GM21786 (cell line): ENCODE results near the gene CNTN2.

ENCODE experiments used
- ATAC-seq: cut with Tn5 transposase; IDR thresholded peaks from one replicate; pipeline ENCODE4 v1.9.1; 2021; ENCODE audit not compliant: unreplicated experiment

Gene CNTN2

DNA sequence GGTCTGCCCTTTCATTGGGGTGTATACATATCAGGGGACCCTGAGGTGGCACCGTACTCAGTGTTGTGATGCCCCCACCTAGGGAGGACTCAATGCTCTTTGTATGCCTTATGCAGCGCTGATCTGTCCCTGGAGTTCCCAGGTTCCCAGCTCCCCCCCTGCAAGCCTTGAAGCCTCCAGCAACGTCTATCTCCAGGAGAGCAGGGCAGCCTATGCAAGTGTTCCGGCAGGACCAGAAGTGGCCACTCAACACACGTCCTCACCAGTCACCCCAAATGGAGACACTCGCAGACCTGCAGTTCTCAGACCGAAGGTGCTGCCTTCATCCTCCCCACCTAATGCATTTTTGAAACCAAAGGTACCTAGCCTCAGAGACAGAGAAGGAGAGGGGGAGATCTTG, 25.2 kb upstream of the CNTN2 start:
- no peak for ATAC-seq

DNA sequence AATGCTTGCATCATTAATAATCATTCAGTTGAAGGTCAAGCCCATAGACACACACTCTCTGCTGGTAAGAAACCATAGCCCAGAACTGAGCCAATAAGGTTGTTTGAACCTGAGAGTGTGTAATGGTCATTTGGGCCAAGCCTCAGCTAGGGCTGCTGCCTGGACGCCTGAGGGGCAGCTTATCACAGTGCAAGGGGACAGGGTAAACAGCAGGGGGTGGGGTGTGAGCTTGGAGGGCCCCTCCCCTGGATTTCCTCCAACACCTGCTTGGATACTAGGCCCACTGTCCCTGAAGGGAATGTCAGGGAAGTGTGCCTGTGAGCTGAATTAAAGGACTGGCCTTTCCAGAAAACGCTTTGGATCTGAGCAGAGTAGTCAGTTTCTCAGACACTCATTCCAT, 24.6 kb upstream of the CNTN2 start:
- no peak for ATAC-seq

DNA sequence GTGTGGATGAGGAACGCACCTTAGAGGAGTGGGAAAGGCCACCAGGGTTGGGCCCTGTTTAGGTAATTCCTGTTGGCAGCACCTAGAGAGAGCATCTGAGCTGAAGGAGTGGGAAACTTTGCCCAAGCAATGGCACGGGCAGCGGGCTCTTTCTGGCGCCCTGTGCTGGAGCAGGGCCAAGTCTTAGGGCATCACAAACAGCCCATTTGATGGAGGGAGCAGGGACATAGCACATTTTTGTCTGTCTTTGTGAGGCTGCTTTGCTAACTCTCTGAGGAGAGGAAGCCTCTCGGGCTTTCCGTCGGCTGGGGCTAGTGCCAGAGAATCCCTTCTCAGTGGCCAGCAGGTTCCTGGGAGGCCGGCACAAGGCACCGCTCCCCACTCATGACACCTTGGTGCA, 22.5 kb upstream of the CNTN2 start:
- ATAC-seq = no peak

DNA sequence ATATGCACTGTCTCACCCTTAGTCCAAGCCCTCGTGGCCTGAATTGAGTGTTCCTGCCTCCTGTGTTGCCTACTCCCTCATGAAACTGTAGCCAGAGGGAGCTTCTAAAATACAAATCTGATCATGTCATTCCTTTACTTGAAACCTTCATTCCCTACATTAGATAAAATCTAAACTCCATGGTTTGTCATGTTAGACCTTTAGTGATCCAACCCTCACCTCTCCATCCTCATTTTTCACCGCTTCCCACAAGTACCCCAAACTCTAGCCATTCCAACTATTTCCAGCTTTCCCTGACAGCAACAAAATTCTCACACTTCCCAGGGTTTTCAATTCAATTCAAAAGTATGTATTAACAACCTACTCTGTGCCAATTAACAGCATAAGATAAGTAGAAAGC, 18.3 kb upstream of the CNTN2 start:
- ATAC-seq = no peak

DNA sequence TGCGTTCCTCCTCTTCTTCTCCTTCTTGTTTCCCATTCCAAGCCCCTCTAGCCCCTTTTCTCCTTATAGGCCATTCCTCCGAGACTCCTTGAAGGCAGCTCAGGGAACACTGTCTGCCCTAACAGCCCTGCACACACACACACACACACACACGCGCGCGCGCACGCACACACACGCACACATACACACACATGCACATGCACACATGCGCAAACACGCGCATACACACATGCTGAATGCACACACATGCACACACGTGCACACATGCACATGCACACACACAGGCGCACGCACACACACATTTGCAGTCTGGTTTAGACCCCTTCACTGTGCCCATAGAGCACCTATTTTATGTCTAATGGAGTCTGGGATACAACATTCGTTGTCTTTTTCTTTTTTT, 17.8 kb upstream of the CNTN2 start:
- ATAC-seq = no peak

DNA sequence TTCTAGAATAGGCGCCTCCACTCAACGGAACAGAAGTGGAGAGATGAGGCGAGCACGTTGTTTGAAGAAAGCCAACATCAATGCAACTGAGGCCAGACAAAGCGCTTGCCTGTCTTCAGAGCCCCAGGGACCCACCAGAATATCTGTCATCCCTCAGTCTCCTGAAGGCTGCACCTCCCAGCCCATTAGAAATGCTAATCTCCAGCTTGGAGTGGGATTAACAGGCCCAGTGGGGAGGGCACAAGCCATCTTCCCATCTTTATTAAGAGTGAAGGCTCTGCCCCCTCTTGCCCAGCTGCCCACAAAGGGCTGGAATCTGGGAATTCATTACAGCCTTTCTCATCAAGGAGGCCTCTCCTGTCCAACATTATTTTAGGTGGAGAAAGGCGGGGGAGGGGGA, 16.8 kb upstream of the CNTN2 start:
- no peak for ATAC-seq

DNA sequence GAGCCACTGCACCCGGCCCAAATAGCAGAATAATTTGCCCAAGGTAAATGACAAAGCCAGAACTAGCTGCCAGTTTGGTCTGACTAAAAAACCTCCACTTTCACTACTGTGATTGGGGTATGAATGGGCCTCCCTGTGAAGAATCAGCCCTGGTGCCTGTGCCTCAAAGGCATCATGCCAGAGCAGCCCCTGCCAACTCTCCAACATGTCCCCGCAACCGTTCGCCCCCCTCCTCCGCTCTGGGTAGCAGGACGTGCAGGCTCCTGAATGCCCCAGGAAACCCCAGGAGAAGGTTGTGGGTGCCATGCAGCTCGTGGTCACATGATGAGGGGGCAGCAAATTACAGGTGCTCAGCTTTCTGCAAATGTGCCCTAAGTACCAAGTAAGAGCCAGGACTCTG, 14.6 kb upstream of the CNTN2 start:
- no peak for ATAC-seq

DNA sequence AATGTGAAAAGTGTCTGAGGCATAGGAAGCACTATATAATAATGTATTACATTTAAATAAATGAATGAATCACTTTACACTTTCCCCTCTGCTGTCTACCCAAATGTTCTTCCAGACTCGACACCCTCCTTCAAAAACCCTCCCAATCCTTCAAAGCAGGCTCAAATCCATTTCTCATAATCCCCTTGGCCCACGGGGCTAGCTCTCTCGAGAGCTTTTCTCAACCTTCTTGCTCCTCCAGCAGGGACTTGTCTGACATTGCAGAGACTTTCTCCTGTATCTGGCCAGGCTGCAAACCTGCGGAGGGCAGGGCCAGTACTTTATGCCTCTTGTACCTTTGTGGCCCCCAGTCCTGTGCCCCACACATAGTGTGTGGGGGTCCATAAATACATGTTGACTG, 14.1 kb upstream of the CNTN2 start:
- ATAC-seq = no peak

DNA sequence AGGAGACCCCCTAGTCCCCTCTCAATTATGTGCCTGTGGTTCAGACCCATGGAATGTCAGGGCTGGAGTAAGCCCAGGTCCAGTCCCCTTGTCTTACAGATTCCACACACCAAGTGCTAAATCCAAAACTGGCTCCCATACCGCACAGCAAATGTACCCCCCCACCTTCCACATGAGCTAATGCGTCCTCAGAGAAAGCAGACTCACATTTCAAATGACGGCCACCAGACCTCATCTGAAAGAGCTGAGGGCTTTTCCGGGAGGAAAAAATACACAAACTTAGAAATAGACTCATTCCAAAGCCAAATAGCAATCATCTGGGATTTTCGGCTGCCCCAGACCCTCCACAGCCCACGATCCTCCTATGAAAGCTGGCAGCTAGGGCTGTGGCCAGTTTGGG, 12.8 kb upstream of the CNTN2 start:
- ATAC-seq = no peak

DNA sequence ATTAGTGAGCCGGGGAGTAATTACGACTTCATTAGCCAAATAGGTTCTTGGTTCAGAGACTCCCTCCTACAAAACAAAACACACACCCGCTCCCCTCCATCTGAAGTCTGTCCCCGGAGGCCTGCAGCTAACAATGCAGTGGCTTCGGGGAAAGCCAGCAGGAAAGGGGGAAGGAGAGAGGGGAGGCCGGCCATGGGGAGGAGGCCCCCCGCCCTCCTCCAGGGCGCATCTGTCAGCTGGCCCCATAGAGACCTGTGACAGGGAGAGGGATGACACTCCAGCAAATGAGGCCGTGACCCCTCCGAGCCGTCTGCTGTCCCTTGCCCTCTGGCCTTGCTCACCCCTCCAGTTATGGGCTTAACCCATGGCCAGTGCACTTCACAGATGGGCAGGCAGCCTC, 12.1 kb upstream of the CNTN2 start:
- ATAC-seq = no peak

DNA sequence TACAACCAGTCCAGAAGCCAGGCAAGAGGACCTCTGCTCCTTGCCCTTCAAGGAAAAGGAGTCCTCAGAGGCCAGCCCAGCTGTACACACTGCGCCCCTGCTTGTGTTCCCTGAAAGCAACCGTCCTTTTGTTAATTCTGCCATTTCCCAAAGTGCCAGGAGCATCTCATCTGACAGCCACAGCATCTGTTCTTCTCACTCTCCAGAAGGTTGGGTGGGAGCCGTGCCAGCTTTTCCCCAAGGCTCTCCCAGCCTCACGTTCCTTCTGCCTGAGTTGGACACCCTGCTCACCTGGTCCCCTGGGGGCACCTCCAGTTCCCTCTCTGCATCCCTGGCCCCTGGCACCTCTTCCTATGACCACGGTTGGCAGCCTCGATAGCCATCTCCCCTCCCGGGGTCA, 10.5 kb upstream of the CNTN2 start:
- no peak for ATAC-seq

DNA sequence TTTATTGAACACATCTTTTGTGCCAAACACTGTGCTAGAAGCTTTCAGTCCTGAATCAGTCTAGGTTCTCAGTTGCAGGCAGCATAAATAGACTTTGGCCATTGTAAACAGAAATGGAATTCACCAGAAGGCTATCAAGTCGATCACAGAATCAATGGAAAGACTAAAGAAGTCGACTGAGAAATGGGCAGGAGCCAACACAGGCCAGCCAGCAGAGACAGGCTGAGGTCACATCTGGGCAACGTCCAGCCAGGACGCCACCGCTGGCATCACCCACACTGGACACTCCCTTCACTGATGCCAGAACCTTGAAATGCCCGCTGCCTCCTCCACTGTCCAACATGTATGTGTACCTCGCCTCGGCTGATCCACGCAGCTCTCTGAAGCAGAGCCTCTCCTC, 5.5 kb upstream of the CNTN2 start:
- ATAC-seq = no peak

DNA sequence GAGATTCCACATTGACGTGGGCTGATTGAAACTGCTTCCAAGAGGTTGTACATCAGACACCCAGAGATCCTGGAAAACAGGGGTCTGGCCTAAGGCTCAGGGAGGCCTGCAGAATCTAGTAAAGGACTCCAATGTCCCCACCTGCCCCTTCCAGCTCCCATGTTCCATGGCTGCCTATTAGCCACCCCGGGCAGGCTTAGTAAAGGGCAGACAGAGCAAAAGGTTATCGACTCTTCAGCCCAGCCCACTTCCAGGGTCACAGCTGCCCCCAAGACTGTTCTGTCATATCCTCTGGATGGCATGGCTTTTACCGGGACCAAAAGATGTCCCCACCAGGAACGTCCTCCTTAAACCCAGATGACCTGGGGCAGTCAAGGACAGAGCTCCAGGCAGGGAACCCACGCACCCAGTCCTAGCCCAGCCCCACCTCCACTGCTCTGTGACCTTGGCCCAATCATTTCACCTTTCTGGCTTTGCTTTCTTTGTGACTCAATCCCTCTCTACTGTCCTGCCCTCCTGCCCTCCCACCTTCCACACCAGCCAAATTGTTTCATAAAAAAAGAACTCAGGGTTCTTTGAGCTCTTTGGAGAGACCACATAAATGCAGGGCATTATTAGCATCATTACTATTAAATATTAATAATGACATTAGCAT, 4.8 kb upstream of the CNTN2 start:
- no peak for ATAC-seq

DNA sequence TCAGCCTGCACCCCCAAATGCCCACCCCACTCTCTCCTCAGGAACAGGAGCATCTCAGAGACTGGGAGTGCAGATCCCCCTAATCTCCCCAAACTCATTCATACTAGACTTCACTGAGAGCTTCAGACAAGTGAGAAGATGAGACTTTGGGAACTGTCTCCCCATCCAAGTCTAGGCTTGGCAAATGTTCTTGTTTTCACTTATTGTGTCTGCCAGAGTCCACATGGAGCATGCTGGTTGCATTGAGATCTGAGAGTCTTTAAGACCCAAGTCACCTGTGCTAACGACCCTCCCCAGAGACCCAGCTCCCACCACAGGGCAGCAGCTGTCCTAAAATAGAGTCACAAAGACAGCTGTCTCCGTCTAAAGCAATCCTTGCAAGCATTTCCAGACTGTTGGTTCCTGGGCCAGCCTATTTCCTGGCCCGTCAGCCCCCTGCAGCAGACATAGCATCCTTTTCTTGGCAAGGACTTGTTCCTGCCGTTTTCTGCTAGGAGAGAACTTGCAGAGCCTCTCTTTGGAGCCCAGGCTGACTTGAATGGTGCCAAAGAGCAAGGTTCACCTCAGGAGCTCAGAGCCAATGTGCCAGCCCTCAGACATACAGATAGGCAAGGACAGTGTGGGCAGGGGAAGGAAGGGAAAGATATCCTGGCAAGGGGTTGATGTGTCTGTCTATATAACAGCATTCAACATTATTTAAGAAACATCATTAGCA, 1.9 kb upstream of the CNTN2 start:
- ATAC-seq = no peak

DNA sequence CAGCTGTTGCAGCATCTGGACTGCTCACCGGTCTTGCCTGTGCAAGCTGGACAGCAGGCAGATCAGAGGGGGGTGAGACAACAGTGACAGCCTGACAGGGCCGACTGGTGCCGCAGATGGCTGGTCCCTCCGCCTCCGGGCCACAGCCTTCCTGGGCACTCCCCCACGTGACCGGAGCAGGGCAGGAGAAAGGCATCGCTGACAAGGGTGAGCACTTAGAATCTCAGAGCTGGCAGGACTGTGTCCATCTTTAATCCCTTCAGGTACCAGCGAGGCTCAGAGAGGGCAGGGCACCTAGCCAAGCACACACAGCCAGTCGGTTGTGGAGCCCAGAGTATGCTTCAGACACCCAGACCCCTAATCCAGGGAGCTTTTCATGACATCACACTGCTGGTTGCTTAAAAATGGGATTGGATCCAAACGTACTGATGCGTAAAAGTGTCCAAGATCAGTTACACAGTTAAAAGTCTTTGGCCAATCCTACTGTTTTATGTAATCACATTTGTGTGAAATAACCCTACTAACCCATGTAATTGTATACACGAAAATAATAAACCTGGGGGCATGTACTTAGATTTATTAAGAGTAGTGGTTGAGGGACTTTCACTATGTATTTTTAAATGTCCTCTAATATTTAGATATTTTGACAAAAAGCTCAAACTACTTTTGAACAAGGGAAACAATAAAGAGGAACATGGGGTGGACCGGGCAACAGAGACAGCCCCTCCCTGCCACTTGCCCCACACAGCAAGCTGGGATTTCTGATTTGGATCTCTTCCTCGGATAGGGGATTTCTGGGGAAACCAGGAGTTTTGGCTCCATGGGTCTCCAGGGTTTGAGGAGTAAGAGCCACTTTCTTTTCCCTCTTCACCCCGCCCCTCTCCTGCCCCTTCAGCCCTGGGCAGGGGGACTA, 758 bp upstream of the CNTN2 start:
- no peak for ATAC-seq

DNA sequence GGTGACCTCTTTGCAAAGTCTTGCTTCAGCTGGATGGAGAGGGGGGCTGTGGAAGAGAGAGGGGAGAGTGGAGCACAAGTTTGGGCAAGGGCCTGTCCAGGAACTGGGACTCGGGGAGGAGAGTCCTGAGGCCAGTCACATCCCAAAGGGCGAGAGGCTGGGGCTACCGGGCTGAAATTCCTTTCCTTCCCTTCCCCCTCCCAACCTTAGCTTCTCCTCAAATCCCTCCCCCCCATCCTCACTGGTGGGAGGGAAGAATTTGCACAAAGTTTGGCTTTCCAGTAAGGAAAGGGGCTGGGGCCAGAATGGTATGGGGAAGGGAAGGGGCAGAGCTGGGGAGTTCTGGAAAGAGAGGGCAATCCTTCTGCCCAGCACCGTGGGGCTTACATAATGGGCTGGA, 854 bp downstream of the CNTN2 start:
- no peak for ATAC-seq

DNA sequence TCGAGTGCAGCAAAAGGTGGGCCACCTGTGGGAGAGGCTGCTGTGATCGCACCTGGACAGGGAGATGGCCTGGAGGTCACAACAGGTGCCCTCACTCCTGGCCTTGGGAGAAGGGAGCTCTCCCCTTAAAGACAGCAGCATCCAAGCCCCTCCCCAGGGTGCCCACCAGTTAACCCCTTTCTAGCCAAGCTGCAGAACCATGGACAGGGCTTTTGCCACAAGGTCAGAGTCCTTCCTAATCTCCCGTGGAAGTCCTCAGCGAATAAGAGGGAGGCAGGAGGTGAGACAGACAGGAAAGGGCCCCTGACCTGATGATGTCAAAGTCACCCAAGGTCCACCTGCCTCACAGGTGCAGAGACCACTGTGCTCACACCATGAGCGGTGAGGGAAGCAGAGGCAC, 1.7 kb downstream of the CNTN2 start:
- no peak for ATAC-seq

DNA sequence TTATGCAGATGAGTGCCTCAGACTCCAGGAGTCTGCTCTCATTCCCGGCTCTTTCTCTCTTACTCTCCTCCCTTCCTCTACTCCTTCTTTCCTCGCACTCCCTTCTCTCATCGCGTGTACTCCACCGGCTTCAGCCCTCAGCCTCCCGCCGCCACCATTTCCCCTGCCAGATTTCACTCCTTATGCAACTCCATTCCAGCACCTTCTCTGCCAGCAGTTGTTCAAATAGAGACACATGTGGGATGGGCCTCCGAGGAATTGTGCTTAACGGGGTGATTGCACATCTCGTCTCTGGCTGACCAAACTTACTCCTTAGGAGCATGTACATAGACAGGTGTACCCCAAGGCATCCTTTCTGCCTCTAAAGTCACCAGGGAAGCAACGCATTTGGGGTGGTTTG, 2.1 kb downstream of the CNTN2 start:
- ATAC-seq = no peak

DNA sequence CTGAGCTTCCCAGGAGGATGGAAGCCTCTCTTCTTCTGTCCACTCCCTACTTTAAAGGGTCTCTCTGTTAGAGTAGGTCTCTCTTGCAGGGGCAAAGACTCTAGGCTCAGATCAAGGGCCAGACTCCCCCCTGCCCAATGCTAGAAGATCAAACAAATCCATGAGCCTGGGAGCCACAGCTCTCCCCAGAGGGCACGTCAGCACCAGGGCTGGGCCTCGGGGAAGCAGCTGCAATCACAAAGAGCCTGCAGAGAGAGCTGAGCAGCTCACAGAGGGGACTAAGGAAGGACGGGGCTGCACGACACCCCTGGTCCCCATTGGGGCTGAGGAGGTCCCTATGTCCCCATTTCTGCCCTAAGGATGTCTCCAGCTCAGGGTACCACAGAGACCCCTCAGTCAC, 3.9 kb downstream of the CNTN2 start:
- no peak for ATAC-seq

DNA sequence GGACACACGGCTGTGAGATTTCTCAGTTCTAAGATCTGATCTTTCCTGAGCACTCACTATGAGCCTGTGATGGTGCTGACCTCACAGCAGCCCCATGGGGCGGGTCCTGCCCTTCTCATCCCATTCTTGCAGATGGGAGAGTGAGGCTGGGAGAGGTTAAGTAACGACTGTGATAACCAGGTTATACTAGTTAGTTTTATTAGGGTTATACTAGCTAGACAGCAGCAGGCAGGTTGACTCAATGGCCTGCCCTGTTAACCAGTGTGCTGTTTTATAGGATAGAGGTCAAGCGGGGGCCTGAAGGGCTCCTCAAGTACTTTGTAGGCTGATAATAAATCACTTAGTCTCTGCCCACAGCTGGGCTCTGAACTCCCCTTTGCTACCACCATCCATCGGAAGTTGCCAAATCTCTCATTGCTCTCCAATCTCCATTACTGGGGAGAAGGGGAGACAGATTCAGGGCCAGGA, 4.8 kb downstream of the CNTN2 start:
- no peak for ATAC-seq

DNA sequence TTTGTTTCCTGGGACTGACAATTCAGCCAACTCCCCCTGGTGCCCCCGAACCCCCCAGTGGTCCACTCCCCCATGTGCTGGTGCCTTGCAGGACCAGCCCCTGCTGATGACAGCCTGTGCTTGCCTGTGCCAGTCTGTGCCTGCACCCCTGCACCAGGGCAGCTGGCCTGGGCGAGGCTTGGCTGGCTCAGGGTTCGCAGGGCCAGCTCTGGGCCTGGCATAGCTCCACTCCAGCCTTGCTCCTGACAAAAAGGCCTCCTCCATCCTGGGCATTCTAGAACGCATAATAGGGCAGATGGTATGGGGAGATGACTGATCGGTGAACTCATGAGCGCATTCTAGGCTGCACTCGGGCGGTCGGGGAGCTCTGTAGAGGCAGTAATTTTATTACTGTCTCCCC, 5.4 kb downstream of the CNTN2 start:
- no peak for ATAC-seq

DNA sequence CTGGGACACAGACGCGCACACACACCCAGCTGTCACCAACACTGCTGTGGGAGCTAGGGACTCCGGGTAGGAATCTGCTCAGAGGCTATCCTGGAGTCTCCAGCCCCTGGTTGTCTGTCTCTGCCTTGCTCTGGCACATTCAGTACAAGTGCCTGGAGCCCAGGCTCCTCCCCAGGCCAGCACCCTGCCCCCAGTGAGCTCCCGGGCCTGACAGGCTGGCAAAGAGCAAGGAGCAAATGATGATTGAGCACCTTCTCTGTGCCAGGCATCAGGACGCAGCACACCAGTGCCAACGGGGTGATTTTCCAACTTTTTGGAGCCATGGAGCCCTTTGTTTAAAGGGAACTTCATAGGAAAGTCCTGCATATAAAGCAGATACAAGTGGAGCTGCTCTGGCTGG, 6.5 kb downstream of the CNTN2 start:
- no peak for ATAC-seq
